Activated T-helper 9 cell treated with anti-CD3 and anti-CD28 coated beads, Interleukin-2, amount 50 U/mL, for 16 hours (primary cell): ENCODE data around the gene ZNF584.
"Not testable (repeated sequence)": the region's sequence is repeated elsewhere in the genome, so short reads cannot be mapped to it uniquely, and the experiment has no call there.

ENCODE experiments used
- DNase-seq: peaks from one replicate; pipeline ENCODE4 v3.0.0-alpha.2; 2020; ENCODE audit warnings: low read depth

Gene ZNF584

DNA sequence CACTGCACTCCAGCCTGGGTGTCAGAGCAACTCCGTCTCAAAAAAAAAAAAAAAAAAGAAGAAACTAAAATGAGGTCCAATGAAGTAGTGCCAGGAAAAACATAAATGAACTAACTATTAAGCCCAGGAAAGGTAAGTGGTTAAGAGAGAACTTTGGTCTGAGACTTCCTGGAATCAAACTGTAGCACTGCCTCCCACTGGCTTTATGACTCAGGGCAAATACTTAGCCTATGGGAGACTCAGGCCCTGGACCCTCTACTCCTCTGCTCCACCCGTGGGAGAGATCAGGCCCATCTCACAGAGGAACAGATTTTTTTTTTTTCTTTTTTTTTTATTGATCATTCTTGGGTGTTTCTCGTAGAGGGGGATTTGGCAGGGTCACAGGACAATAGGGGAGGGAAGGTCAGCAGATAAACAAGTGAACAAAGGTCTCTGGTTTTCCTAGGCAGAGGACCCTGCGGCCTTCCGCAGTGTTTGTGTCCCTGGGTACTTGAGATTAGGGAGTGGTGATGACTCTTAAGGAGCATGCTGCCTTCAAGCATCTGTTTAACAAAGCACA is 4.5 kb upstream of the ZNF584 start:
- DNase-seq: not testable (repeated sequence)

GRCh38 chr19:58406818-58407657 is 1.4 kb upstream of the ZNF584 start:
- DNase-seq: no peak

DNA sequence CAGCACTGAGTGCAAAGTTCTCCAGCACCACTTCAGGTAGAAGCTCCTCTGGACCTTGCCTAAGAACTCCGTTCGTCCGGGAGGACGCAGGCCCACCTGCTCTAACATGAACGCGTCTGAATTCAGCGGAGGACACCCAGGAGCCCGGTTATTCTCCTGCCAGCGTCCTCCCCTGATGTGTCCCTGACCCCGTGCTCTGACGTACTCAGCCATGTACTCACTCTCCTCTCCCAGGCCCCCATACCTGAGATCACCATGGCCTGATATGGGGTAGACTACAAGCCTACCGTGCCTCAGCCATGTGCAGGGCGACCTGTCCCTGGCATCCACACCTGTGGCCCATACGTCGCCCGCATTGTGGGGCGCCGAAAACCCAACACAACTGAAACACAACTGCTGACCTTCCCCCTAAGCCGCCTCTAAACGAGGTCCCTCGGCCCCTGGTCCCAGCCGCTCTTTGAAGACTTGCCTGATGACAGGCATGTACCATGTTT is 744 bp upstream of the ZNF584 start:
- no peak for DNase-seq

- DNase-seq: no peak
Measured at GRCh38 chr19:58409010-58409790, 751 bp downstream of the ZNF584 start.

DNA sequence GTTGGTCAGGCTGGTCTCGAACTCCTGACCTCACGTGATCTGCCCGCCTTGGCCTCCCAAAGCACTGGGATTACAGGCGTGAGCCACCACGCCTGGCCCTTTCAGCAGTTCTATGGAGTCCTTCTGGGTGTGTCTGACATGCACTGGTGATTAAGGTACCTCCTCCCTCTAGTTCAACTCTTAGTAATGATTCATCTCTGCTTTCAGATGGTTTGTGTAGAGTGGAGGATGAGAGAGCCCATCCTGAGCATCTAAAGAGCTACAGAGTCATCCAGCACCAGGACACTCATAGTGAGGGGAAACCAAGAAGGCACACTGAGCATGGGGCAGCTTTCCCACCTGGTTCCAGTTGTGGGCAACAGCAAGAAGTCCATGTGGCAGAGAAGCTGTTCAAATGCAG is 8.2 kb downstream of the ZNF584 start:
- DNase-seq: no peak

DNA sequence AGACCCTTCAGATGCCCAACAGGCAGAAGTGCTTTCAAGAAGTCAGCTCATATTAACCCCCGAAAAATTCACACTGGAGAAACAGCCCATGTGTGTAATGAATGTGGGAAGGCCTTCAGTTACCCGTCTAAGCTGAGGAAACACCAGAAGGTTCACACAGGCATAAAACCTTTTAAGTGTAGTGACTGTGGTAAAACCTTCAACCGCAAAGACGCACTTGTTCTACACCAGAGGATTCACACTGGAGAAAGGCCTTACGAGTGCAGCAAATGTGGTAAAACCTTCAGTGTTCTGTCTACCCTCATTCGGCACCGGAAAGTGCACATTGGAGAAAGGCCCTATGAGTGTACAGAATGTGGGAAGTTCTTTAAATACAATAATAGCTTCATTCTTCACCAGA is 8.6 kb downstream of the ZNF584 start:
- DNase-seq: no peak

DNA sequence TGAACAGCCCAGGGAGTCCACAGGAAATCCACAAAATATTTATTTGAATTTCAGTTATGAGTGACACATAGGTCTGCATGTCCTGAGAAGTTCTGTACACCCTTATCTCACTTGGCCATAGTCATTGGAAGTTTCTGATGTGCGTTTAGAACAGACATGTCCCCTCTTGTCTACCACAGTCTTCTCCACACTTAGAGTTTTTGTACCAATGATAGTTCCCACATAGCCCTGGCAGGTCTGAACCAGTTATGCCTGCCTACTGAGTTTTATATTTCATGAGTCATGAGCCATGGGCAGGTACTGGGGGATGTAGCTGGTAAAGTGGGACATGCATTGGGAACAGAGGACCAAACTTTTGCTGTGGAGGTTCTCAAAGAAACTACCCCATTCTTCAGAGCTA is 20.2 kb downstream of the ZNF584 start:
- DNase-seq: no peak

GRCh38 chr19:58429745-58430144 is 21.3 kb downstream of the ZNF584 start:
- no peak for DNase-seq

DNA sequence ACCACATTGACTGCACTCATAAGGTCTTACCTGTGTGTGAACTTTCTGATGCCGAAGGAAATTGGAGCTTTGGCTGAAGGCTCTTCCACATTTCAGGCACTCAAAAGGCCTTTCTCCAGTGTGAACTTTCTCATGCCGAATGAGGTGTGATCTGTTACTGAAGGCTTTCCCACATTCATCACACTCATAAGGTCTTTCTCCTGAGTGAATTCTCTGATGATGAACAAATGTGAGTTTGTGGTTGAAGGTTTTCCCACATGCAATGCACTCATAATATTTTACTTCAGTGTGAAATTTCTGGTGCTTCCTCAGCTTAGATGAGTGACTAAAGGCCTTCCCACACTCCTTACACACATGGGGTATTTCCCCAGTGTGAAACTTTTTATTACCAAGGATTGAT is 25.8 kb downstream of the ZNF584 start:
- no peak for DNase-seq

- peak; percentile 90 for DNase-seq
Measured at GRCh38 chr19:58439576-58440554, 31.4 kb downstream of the ZNF584 start, which contains the start of gene ZNF132. TSS of gene ZNF132 (minus strand) at chr19:58440153. CDS start at chr19:58439821, 332 bp downstream.

- DNase-seq: no peak
Measured at GRCh38 chr19:58440556-58440955, 32.1 kb downstream of the ZNF584 start.

- not testable (repeated sequence) for DNase-seq
Measured at GRCh38 chr19:58442986-58443385, 34.5 kb downstream of the ZNF584 start.

DNA sequence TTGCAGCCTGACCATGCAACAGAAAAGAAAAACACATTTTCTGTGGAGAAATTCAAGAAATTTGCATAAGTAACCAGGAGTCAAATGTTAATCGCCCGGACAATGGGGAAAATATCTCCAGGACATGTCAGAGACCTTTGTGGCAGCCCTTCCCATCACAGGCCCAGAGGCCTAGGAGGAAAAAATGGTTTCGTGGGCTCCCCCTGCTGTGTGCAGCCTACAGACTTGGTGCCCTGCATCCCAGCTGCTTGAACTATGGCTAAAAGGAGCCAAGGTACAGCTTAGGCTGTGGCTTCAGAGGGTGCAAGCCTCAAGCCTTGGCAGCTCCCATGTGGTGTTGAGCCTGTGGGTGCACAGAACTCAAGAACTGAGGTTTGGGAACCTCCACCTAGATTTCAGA is 40.4 kb downstream of the ZNF584 start:
- DNase-seq: not testable (repeated sequence)

DNA sequence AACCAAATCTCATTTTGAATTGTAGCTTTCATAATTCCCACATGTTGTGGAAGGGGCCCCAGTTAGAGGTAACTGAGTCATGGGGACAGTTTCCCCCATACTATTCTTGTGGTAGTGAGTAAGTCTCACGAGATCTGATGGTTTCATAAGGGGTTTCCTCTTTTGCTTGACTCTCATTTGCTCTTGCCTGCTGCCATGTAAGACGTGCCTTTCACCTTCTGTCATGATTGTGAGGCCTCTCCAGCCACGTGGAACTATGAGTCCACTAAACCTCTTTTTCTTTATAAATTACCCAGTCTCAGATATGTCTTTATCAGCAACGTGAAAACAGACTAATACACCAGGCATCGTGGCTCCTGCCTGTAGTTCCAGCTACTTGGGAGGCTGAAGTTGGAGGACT is 41.5 kb downstream of the ZNF584 start:
- DNase-seq: not testable (repeated sequence)

GRCh38 chr19:58450856-58451357 is 42.5 kb downstream of the ZNF584 start:
- no peak for DNase-seq

DNA sequence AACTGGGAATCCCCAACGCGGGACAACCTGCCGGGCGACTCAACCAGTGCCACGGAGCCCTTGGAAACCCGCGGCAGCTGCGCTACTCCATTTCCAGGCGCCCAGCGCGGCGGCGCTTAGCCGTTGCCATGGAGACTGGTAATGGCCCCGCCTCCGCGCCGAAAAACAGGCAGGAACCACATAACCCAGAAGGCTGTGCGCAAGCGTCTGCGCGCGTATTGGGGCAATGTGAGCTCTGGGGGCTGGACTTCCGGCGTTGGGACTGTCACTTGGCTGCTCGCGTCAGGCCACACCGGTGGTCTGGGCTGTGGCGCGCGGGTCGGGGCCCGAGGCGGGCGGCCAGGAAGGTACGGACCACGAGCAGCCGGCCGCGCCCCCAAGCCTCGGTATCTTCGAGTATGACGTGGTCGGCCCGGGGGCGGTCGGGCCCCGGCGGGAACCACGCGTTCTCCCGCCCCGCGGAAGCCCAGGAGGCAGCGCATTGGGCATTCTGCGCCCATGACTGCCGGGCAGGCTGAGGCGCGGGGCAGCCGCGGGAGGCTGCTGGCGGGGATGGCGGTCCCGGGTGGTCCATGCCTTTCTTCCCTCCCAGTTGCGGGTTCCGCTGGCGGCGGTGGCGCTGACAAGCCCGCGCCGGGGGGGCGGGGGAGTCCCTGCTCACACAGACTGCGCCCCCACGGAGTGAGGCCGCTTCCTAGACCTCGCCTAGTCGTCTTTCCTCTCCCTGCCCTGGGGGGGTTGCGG is 43.1 kb downstream of the ZNF584 start, which contains the start of gene ZNF324B:
TSS of gene ZNF324B (plus strand) at position 265 of the 744 bp plus-strand sequence. CDS start 2,080 bp downstream, outside the sequence.
- peak; percentile 94 for DNase-seq

- no peak for DNase-seq
Measured at GRCh38 chr19:58453743-58454142, 45.3 kb downstream of the ZNF584 start.

DNA sequence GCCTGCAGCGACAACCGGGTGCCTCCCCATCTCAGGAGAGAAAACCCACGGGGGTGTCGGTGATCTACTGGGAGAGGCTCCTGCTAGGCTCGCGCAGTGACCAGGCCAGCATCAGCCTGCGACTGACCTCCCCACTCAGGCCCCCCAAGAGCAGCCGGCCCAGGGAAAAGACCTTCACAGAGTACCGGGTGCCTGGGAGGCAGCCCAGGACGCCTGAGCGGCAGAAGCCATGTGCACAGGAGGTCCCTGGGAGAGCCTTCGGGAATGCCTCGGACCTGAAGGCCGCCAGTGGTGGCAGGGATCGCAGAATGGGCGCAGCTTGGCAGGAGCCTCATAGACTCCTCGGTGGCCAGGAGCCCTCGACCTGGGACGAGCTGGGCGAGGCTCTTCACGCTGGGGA is 46.9 kb downstream of the ZNF584 start:
- DNase-seq: no peak

DNA sequence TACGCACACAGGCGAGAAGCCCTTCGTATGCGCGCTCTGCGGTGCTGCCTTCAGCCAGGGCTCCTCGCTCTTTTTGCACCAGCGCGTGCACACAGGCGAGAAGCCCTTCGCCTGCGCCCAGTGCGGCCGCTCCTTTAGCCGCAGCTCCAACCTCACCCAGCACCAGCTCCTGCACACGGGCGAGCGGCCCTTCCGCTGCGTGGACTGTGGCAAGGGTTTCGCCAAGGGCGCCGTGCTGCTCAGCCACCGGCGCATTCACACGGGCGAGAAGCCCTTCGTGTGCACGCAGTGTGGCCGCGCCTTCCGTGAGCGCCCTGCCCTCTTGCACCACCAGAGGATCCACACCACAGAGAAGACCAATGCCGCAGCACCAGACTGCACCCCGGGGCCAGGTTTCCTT is 47.7 kb downstream of the ZNF584 start:
- DNase-seq: no peak

GRCh38 chr19:58460039-58460438 is 51.6 kb downstream of the ZNF584 start:
- no peak for DNase-seq
